Activated T-cell treated with anti-CD3 and anti-CD28 coated beads for 48 hours (primary cell): ENCODE data around the gene SEMA5B.

Experiments
- DNase-seq: peaks from one replicate; pipeline ENCODE4 v3.0.0-alpha.2; 2020; ENCODE audit warnings: low read depth

The SEMA5B gene

DNA sequence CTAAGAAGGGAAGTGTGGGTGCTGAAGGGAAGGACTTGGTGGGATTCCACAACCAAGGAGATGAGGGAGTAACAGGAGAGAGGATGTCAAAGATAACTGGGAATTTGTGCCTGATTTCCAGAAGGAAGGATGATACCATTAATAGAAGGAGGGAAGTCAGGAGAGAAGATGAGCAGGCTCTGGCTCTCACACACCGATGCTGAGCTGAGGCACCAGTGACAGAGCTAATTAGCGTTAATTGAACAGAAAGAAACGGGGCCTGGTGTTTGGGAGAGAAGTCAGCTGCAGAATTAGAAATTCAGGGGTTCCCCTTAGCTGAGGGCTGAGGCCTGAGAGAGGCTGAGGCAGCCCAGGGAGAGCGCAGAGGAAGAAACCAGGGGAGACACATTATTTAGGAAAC is 27.4 kb upstream of the SEMA5B start:
- no peak for DNase-seq

DNA sequence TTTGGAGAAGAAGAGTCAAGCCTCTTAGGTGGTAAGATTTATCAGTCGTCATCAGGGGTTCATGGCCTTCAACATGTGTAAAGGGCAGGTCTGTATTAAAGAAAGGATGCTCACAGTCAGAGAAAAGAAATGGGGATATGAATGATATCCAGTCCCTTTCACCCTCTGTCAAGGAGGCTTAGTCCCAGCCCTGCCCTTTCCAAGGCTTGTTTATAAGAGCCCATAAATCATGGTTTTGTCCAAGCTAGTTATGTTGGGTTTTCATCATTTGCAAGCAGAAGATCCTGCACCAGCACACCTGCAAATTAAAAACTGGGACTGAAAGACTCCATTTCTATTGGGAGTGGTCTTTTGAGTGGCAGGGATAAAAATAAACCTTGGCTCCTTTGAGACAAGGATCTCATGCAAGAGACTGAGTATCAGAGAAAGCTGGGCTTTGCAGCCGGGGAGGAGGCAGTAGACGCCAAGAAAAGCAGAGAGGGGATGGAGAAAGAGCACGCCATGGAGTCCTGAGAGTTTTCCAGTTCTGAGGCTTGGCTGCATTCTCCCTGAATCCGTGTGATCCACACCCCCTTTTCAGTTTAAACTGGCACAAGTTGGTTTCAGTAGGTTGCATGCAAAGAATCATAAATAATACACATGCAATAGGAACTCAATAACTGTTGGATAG is 26.7 kb upstream of the SEMA5B start:
- no peak for DNase-seq

DNA sequence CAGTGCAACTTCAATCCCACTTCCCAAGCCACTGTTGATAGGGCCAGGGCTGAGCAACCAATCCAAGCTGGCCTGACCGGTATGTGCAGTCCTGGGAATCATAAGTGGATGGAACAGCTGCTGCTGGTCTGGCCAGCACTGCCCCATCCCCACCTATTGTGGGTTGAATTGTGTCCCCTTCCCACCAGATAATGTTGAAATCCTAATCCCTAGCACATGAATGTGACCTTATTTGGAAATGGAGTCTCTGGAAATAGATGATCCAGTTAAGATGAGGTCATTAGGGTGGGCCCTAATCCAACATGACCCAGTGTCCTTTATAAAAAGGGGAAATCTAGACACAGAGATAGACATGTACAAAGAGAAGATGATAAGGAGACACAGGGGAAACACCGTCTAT is 25.5 kb upstream of the SEMA5B start:
- no peak for DNase-seq

DNA sequence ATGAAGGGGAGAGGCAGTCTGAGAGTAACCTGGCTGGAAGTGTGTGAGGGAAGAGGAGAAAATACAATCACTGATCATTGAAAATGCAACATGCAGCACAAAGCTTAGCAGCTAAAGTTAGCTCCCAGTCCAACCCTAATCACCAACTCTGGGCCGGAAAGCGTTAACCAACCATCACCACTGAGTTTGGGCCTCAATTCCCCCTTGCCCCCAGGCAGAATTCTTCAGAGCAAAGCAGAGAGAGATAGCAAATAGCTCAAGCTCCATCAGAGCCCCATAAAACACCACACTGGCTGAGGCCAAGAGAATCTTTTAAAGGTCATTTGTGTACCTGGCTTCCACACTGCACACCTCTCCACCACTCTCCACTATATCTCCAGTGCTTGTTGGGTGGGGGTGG is 23.1 kb upstream of the SEMA5B start:
- no peak for DNase-seq

DNA sequence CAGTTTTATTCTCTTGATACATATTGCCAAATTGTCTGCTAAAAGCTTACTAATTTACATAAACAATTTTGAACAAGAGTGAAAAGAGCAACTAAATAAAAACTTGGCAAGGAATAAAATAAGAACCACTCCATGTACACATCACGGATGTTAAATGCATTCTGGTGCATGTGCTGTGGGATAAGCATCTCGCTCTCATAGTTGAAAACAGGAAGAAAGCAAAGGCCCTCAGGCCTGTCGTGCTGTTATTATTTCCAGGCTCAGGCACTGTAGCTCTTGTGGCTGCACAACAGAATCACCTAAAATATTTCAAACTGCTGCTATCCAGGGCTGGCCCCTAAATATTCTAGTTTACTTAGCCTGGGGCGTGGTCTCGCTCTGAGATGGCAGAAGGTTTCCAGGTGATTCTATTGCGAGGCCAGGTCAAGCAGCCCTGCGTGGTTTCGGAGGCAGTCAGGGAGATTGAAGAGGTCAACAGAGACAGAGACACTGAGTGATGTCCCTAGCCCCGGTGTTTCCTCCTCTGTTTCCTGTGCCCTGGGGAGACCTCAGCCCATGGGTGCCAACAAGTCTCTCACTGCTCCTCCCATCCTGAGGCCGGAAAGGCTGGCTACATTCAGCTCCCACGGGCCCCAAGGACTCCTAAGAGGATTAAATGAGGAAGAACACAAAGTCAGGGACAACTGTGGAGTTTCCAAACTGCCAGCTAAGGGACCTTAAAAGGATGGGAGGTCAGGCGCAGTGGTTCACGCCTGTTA is 21.1 kb upstream of the SEMA5B start:
- no peak for DNase-seq

GRCh38 chr3:123047062-123047319 is 19.4 kb upstream of the SEMA5B start:
- DNase-seq, result no peak

- no peak for DNase-seq
These were observed 18.9 kb upstream of the SEMA5B start for GRCh38 chr3:123046262-123047061.

DNA sequence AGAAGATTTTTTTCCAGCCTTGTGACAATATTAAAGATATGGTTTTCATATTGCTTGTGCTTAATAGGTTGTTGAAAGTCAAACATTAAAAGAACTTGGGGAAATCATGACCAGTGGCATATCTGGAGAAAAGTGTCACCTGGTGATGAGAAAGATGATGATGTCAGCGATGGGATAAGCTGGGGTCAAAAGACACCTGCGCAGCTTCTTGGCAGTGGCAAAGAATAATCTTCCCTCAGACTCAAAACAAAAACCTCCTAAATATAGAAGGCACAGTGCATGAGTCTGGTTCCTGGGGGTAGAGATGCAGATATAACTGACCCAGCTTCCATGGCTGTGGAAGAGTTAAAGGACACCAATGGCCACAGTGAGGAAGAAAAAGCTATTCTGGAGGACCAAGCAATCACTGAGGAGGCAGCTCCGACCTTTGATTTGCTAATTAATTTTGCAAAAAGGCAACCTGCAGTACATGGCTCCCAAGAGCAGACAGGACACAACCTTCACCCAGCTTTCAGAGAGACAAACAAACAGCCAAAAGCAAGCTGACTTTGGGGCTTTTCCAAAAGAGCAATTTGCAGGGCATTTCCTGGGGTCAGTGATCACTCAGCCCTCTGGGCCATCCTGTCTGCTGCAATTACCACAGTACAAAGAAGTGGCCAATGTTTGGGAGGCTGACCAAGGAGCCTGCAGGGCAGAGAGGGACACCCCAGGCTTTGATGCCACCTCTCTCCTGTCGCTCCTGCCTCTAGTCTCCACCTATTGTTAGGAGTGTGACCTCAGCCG is 17.6 kb upstream of the SEMA5B start:
- no peak for DNase-seq

GRCh38 chr3:123042413-123042812 is 14.8 kb upstream of the SEMA5B start:
- no peak for DNase-seq

DNA sequence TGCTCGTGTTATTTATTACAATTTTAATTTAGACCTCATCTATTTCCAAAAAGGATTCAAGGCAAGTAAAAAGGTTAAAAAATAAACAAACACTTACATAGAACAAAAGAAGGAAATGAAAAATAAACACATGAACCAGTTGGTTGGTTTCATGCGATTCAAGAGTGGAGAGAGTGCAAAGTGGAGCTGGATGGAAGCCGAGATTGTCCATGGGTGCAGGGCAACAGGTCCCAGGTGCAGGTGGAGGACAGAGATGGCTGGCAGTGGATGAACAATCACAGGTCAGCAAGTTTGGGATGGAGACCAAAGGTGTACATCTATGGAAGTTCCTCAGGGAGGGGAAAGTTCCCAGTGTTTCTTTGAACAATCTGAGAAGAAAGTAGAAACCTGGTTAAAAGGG is 11.6 kb upstream of the SEMA5B start:
- no peak for DNase-seq

- no peak for DNase-seq
These were observed 11.2 kb upstream of the SEMA5B start for GRCh38 chr3:123038751-123039150.

DNA sequence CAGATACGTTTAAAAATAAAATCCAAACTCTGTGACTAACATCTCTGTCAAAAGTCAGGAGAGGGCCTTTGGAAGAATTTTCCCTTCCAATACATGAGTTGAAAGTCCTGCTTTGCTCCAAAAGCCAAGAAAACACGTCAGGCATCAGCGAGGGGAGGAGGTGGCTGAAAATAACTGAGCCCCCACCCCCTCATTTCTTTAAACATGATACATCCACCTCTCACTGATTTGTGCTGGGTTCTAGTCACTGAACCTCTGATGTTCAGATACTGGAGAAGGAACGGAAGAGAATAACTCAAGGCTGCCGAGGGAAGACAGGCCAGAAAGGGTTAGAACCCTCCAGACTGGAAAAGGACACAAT is 9.4 kb upstream of the SEMA5B start:
- no peak for DNase-seq

DNA sequence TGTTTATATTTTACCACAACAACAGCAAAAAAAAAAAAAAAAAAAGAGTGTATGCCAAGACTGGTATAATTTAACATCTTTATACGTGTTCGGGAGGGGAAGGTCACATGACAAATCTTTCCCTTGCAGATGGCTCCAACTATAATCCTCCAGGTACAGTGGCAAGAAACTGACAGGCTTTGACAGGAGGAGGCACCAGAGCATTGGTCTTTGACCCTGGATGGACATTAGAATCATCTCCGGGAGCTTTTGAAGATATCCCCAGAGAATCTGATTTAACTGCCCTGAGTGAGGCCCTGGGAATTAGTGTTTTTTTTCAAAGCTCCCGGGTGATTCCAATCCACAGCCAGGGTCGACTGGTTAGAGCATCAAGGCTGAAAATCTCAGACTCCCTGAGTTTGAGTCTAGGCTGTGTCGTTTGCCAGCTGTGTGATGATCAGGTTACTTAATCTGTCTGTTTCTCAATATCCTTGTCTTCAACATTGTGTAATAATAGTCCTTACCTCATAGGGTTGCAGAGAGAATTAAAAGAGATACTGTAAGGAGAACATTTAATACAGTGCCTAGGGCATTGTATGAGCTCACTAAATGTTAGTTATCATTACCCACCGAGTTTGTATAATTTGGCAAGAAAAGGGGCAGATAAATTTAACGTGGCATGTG is 8.9 kb upstream of the SEMA5B start:
- no peak for DNase-seq

DNA sequence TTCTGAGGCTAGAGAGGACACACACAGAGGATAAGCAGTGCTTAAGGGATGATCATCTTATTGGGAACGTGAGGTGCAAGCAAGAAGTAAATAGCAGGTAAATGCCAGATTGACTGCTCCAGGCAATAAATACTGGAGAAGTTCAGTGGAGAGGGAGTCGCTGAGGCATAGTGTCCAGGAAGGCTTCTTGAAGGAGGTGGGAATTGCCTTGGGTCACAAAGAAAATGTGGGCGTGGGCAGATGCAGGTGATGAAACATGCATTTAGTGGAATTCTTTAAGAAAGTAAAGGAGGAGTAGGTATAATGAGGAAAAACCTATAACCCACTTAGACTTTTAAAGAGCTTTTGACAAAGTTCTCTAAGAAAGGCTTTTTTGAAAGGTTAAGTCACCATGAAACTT is 7.4 kb upstream of the SEMA5B start:
- DNase-seq, result no peak

DNA sequence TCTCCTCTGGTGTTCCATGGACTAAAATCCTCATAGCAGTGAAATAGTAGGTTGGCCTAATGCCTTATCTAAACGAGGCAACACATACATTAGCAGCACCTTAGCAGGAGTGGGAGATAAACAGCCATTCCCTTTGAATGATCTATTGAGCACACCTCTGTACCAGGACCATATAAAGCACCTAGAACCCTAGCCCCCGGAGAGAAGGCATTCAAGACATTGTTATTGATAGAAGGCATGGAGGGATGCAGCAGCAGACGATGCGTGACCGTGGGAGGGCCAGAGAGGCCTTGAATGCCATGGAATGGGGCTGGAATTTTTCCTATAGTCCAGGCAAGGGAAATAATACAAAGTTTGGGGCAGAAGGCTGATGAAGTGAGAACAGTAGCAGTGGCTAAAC is 6.6 kb upstream of the SEMA5B start:
- DNase-seq, result no peak

DNA sequence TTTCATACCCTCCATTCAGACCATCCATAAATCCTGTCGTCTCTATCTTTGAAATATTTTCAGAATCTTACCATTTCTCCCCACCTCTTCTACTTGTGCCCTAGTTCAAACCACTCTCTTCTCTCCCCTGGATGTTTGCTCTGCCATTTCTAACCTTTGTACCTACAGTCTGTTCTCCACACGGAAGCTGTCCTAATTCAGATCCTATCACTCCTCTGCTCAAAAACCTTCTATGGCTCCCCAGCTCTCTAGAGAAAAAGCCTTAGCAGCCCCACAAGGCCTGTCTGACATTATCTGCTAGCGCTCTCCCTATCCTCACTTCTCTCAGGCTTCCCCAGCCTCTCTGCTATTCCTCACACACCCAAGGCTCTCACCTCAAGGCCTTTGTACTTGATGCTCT is 4.5 kb upstream of the SEMA5B start:
- no peak for DNase-seq

GRCh38 chr3:123031051-123031450 is 3.5 kb upstream of the SEMA5B start:
- no peak for DNase-seq

DNA sequence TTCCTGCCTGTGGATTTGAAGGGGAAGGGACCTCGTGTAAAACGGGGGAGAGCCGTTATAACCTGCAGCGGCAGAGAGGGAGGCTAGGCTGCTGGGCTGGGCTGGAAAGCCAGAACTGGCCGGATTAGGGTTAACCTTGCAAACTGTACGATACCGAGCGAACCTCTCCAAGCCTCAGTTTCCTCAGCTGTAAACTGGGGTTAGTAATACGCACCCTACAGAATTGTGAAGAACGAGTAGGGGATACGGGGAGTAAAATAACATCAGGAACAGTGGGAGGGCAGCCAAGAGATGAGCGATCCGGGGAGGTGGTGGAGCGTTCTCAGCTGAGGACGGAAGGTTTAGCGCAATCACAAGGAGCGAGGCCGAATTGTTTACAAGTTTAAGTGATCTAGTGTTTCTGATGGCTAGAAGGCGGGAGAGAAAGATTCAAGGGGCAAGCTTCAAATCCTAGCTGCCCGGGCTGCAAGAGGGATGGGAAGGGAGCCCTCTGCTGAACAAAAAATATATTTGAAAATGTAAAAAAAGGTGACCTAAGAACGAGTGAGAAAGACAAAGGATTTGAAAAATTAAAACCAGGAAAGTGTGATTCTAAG is 768 bp upstream of the SEMA5B start:
- DNase-seq, result no peak

GRCh38 chr3:123026565-123027291 is 835 bp downstream of the SEMA5B start:
- peak; percentile 8 for DNase-seq

DNA sequence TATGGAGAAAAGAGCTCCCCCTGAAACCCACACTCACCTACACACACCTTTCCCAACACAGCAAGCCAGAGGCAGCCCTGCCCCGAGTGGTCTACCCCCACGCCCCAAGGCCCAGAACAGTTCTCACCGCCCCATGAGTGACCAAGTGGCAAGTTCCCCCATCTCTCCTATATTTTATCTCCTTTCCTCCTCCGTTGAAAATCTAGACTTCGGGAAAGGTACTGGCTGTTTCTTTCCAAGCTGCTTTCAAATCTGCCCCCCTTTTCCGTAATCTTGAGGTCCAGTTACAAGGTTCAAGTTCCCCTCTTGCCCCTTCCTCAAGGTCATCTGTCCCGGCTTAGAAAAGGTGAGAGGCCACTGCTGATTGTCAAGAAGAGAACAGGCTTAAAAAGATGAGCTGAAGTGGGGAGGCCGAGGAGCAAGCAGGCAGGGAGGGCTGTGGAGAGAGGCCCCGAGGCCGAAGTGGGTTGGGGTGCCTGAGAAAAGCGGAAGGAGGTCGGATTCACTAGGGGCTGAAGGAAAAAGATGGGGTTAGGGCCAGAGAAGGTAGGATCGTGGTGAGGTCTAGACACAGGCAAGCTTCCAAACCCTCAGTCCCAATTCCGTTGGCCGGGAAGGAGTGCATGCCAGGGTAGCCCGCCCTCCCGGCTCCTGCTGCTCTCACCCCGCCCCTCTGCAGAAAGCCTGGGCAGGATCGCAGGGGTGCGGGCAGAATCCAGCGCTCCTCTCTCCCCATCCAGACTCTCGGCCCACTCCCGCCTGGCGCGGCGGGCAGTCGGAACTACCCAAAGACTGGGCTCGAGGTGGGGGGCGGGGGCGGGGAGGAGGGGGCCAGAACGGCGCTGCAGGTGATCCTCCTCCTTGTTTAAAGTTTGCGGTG is 1.7 kb downstream of the SEMA5B start:
- DNase-seq, result no peak
